ENCODE measurements around the gene MAP1LC3B2. TPM values are rescaled to one million over a fixed set of nuclear protein-coding genes. Genes with fewer than 3 reads are reported as not detected.

MAP1LC3B2 gene
- polyA plus RNA-seq (ENCODE audit: insufficient read length in 12 of 12), result 1 to 10 TPM in 10 of 12 donors, not detected in 2; 3.5 to 8.0 (median 6.1) TPM
- long read RNA-seq, donor 1, result 0 reads
- long read RNA-seq, donor 2, result 0 reads
- long read RNA-seq, donor 3, result 0 reads
- long read RNA-seq, donor 4, result 0 reads
- long read RNA-seq, donor 5, result 0 reads
- long read RNA-seq, donor 6, result 0 reads
- long read RNA-seq, donor 7, result 0 reads
- long read RNA-seq, donor 8, result 0 reads
- long read RNA-seq, donor 9, result 0 reads
- long read RNA-seq, donor 10, result 0 reads
- long read RNA-seq, donor 11, result 0 reads

GRCh38 chr12:116559162-116559935, at the start of gene MAP1LC3B2:
TSS of gene MAP1LC3B2 (plus strand) at chr12:116559381. CDS start at chr12:116575943, 16,562 bp downstream.
- no peak for DNase-seq

- no peak for DNase-seq
Measured at GRCh38 chr12:116513944-116514343, 45.2 kb upstream of the MAP1LC3B2 start.

GRCh38 chr12:116515684-116516083, 43.5 kb upstream of the MAP1LC3B2 start:
- DNase-seq, result no peak

GRCh38 chr12:116516657-116517056, 42.5 kb upstream of the MAP1LC3B2 start:
- no peak for DNase-seq

- no peak for DNase-seq
Measured at GRCh38 chr12:116517431-116518045, 41.6 kb upstream of the MAP1LC3B2 start.

GRCh38 chr12:116520225-116520760, 38.9 kb upstream of the MAP1LC3B2 start:
- no peak for DNase-seq

- DNase-seq, result no peak
Measured at GRCh38 chr12:116520801-116521471, 38.2 kb upstream of the MAP1LC3B2 start.

- no peak for DNase-seq
Measured at GRCh38 chr12:116524311-116524710, 34.9 kb upstream of the MAP1LC3B2 start.

- DNase-seq, result no peak
Measured at GRCh38 chr12:116524964-116525379, 34.2 kb upstream of the MAP1LC3B2 start.

- peak; percentile 83 for DNase-seq
Measured at GRCh38 chr12:116525418-116526001, 33.7 kb upstream of the MAP1LC3B2 start.

- no peak for DNase-seq
Measured at GRCh38 chr12:116528065-116528464, 31.1 kb upstream of the MAP1LC3B2 start.

- no peak for DNase-seq
Measured at GRCh38 chr12:116528498-116528897, 30.7 kb upstream of the MAP1LC3B2 start.

GRCh38 chr12:116529048-116529447, 30.1 kb upstream of the MAP1LC3B2 start:
- no peak for DNase-seq

- no peak for DNase-seq
Measured at GRCh38 chr12:116529686-116530085, 29.5 kb upstream of the MAP1LC3B2 start.

- no peak for DNase-seq
Measured at GRCh38 chr12:116532428-116532827, 26.8 kb upstream of the MAP1LC3B2 start.

GRCh38 chr12:116532986-116533342, 26.2 kb upstream of the MAP1LC3B2 start:
- no peak for DNase-seq

- DNase-seq, result peak; percentile 90
Measured at GRCh38 chr12:116533343-116534251, 25.6 kb upstream of the MAP1LC3B2 start.

- DNase-seq, result peak; percentile 82
Measured at GRCh38 chr12:116534311-116535121, 24.7 kb upstream of the MAP1LC3B2 start.

GRCh38 chr12:116535241-116535640, 23.9 kb upstream of the MAP1LC3B2 start:
- DNase-seq, result no peak
